LNCaP clone FGC (cell line): ENCODE data around the gene MAG.

Experiments used
- DNase-seq: peaks from one replicate; pipeline ENCODE4 v3.0.0-alpha.2; 2011; ENCODE audit warnings: low read depth
- H3K4me3 ChIP-seq: 2 replicates; pipeline ENCODE4 v1.5.1; 2011; ENCODE audit warnings: mild to moderate bottlenecking, low read depth, low read length, control low read depth
- TF ChIP-seq, protein P1 (sequence below): IDR thresholded peaks from 2 replicates; pipeline ENCODE4 v1.5.1; 2012; ENCODE audit warnings: mild to moderate bottlenecking; ENCODE audit not compliant: control insufficient read depth, insufficient read depth; ENCODE audit errors: extremely low read depth

Gene MAG

DNA sequence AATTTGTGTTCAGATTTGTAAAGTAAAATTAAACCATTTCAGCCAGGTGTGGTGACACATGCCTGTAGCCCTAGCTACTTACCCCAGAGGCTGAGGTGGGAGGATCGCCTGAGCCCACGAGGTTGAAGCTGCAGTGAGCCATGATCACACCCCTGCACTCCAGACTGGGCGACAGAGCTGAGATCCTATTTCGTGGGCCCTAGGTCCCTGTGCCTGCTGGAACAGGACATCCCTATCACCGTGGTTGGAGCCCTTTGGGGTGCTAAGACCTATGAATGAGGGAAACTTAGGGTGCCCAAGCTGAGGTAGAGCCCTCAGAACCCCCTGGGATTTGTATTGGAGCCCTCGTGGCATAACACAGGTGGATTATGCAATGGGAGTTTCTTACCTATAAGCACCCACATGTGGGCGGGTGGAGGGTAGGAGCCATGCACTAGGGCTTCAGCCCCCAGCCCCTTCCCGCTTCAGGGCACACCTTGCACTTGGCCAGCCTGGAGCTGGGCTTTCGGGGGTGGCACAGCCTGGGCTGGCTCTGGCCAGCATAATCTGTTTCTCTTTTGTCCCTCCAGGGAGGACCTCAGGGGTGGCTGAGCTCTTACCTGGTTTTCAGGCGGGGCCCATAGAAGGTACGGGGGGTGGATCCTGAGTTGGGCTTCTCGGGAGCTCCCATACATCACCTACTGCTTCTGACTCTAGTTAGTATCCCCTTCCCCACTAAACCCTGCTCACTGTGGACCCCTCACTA, 30.4 kb upstream of the MAG start:
- TF ChIP-seq, protein P1, sequence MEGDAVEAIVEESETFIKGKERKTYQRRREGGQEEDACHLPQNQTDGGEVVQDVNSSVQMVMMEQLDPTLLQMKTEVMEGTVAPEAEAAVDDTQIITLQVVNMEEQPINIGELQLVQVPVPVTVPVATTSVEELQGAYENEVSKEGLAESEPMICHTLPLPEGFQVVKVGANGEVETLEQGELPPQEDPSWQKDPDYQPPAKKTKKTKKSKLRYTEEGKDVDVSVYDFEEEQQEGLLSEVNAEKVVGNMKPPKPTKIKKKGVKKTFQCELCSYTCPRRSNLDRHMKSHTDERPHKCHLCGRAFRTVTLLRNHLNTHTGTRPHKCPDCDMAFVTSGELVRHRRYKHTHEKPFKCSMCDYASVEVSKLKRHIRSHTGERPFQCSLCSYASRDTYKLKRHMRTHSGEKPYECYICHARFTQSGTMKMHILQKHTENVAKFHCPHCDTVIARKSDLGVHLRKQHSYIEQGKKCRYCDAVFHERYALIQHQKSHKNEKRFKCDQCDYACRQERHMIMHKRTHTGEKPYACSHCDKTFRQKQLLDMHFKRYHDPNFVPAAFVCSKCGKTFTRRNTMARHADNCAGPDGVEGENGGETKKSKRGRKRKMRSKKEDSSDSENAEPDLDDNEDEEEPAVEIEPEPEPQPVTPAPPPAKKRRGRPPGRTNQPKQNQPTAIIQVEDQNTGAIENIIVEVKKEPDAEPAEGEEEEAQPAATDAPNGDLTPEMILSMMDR = no peak
- DNase-seq = no peak
- H3K4me3 ChIP-seq = no peak overlapping the region

DNA sequence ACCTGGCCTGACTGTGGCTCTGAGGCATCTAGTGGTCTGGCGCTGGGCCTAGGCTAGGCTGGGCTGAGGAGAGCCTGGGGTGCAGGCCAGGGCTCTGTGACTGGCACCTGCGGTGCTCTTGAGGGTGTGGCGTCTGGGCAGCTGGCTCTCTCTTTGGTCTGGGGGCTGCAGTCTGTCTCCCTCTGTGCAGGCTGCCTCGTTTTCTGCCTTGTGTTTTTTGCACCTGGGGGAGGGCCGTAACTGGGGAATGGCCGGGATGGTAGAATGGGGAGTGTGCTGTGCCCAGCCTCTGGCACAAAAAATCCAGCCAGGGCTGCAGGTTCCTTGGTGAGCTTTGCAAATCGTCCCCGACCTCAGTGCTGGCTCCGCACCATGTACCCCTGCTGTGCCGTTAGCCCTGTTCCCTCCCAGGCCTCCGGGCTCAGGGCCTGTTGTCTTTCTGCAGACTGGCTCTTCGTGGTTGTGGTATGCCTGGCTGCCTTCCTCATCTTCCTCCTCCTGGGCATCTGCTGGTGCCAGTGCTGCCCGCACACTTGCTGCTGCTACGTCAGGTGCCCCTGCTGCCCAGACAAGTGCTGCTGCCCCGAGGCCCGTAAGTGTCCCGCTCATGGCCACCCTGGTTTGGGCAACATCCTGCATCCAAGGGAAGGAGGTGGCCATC, 29.7 kb upstream of the MAG start:
- no peak overlapping the region for H3K4me3 ChIP-seq
- DNase-seq = no peak
- TF ChIP-seq, protein P1 = no peak

DNA sequence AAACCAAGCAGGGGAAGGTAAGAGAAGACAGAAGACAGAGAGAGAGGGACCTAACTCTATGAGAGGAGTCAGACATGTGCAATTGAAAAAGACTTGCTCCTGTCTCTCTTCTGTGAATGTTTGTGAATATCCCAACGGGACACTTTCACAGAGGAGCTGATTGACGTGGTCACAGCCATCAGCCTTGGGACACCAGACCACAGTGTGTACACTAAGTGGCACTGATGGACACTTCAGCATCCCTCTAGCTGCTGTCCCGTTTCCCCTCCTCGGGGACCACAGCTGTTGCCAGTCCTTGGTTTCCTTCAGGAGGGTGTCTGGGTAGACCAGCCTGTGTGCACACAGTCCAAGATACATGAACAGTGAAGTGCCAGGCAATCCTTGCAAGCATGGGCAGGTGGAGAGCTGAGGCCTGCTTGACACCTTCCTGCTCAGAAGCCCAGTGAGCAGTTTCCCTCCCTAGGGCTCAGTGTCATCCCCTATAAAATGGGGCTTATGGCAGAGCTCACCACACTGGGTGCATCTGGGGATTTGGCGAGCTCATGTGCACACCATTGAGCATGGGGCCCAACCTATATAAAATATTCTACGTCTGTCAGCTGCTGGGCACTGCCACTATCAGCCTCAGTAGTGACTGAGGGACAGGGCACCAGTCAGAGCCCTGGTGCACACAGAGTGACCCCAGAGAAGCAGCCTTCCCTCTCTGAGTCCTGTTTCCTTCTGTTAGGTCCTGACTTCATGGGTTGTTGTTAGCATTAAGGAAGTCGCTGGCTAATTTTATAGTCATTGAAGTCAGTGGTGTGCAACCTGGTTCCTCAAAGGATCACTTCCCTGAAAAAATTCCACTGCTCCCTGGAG, 27.5 kb upstream of the MAG start:
- H3K4me3 ChIP-seq = no peak overlapping the region
- TF ChIP-seq, protein P1 = no peak
- DNase-seq = no peak

DNA sequence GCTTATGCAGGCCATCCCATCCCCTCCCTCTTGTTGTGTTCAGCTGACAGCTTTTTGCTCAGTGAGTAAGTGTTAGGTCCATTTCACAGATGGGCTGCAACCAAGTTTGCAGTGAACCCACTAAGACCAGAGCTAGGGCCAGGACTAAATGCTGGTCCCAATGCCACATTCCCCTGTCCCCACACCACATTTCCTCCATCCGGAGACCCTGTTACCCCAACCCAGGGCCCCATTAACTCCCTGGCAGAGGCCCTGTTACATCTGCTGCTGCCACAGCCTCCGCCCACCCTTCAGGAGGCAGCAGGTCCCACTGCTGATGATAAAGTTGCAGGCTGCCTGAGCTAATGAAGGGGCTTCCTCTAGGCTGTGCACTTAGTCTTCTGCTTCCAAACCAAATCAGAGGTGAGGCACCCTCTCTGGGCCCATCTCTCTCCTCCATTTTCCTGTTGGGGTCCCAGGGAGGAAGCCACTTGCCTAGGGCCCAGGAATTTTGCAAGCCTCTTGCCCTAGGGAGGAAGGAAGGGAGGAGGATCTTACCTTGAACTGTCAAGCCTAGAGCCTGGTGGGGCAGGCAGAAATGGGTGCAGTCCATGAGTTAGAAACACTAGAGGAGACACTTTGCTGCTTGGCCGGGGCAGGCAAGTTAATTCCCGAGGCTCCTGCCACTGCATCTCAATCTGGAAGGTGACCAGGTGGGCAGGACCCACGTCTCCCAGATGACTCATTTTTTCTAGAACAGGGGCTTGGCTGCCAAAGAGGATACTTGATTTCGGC, 26.6 kb upstream of the MAG start:
- TF ChIP-seq, protein P1 = no peak
- DNase-seq = no peak
- H3K4me3 ChIP-seq = no peak overlapping the region

DNA sequence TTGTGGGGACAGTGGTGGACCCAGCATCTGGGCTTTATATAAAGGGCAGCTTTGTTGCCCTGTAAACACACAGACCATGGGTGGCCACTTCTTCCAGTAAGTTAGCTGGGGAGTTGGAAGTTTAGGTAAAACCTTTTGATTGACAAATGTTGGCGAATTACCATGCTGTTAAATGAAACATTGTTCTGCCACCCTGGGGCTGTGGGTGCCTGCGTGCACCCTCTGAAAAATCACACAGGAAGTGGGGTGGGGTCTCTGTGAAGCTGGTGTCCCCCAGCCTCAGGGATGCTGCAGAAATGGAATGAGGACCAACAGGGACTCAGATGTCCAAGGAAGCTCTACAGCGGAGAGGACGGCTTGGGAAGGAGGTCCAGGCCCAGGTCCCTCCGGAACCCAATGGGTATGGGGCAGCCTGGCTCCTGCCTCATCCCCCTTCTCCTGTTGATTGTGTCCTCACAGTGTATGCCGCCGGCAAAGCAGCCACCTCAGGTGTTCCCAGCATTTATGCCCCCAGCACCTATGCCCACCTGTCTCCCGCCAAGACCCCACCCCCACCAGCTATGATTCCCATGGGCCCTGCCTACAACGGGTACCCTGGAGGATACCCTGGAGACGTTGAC, 26.0 kb upstream of the MAG start:
- TF ChIP-seq, protein P1 = no peak
- no peak for DNase-seq
- H3K4me3 ChIP-seq = no peak overlapping the region
